Measurements from ENCODE around the gene OR2J3.
"Not testable (repeated sequence)": the region's sequence is repeated elsewhere in the genome, so short reads cannot be mapped to it uniquely, and the experiment has no call there.

DNA sequence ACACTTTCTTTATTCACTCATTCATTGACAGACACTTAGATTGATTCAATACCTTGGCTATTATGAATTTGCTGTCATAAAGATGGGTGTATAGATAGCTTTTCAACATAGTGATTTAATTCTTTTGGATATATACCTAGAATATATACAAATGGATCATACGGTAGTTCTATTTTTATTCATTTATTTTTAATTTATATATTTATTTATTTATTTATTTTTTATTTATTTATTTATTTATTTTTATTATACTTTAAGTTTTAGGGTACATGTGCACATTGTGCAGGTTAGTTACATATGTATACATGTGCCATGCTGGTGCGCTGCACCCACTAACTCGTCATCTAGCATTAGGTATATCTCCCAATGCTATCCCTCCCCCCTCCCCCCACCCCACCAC lies 7.1 kb downstream of the OR2J3 start:
- not testable (repeated sequence) for TF ChIP-seq POLR2A (IDR thresholded peaks at IDR 0.05)
- TF ChIP-seq, protein P1, sequence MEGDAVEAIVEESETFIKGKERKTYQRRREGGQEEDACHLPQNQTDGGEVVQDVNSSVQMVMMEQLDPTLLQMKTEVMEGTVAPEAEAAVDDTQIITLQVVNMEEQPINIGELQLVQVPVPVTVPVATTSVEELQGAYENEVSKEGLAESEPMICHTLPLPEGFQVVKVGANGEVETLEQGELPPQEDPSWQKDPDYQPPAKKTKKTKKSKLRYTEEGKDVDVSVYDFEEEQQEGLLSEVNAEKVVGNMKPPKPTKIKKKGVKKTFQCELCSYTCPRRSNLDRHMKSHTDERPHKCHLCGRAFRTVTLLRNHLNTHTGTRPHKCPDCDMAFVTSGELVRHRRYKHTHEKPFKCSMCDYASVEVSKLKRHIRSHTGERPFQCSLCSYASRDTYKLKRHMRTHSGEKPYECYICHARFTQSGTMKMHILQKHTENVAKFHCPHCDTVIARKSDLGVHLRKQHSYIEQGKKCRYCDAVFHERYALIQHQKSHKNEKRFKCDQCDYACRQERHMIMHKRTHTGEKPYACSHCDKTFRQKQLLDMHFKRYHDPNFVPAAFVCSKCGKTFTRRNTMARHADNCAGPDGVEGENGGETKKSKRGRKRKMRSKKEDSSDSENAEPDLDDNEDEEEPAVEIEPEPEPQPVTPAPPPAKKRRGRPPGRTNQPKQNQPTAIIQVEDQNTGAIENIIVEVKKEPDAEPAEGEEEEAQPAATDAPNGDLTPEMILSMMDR (IDR thresholded peaks at IDR 0.05) = not testable (repeated sequence)
